K562 (cell line): ENCODE data around the gene SPATA16. TPM values are rescaled to one million over a fixed set of nuclear protein-coding genes. Genes with fewer than 3 reads are reported as not detected.
A peak's percentile ranks its signal among the peaks of the same experiment; 100 is the strongest.

Experiments used
- CBX3 ChIP-seq, 2 experiments: IDR thresholded peaks; 1 replicate in 1 of 2; 2 replicates in 1 of 2; pipeline ENCODE4 v1.6.1; 2012; ENCODE audit warnings: inconsistent platforms in 2 of 2, low read length in 2 of 2, borderline replicate concordance in 1 of 2, control low read depth in 1 of 2
- CHAMP1 ChIP-seq: fragments of 450-650 bp; IDR thresholded peaks from 2 replicates; pipeline ENCODE4 v1.6.1; 2016; ENCODE audit warnings: mild to moderate bottlenecking
- ELF1 ChIP-seq: fragments of 200-800 bp; sonication (Bioruptor generic); IDR thresholded peaks from 2 replicates; pipeline ENCODE4 v1.6.1; 2016; ENCODE audit warnings: missing genetic modification characterization, missing compliant biosample characterization
- FOXJ3 ChIP-seq: sonication (generic); formaldehyde crosslinking; IDR thresholded peaks from 2 replicates; pipeline ENCODE4 v1.4.0; 2020; ENCODE audit warnings: mild to moderate bottlenecking, missing genetic modification reagents
- GTF2E2 ChIP-seq: fragments of 200-800 bp; sonication (Bioruptor generic); IDR thresholded peaks from 2 replicates; pipeline ENCODE4 v1.6.1; 2016; ENCODE audit warnings: missing genetic modification characterization, missing compliant biosample characterization
- MAFG ChIP-seq: fragments of 450-650 bp; conservative IDR thresholded peaks from 2 replicates; pipeline ENCODE4 v1.6.1; 2016; ENCODE audit warnings: missing genetic modification characterization, missing compliant biosample characterization
- MCM3 ChIP-seq: fragments of 450-650 bp; IDR thresholded peaks from 2 replicates; pipeline ENCODE4 v1.6.1; 2016
- NCOA4 ChIP-seq: fragments of 450-650 bp; IDR thresholded peaks from 2 replicates; pipeline ENCODE4 v1.6.1; 2018; ENCODE audit warnings: mild to moderate bottlenecking; ENCODE audit not compliant: partially characterized antibody
- NFIX ChIP-seq: fragments of 250-450 bp; sonication (Bioruptor Pico); IDR thresholded peaks from 2 replicates; pipeline ENCODE4 v1.4.0; 2020; ENCODE audit warnings: low read depth, mild to moderate bottlenecking, moderate library complexity
- PCBP1 ChIP-seq: fragments of 200-400 bp; formaldehyde crosslinking; IDR thresholded peaks from 2 replicates; pipeline ENCODE4 v1.6.1; 2018; ENCODE audit warnings: mild to moderate bottlenecking, low read depth, low read length; ENCODE audit not compliant: poor library complexity, severe bottlenecking
- SMAD3 ChIP-seq: fragments of 450-650 bp; formaldehyde crosslinking; conservative IDR thresholded peaks from 2 replicates; pipeline ENCODE4 v1.4.0; 2020; ENCODE audit warnings: mild to moderate bottlenecking
- TRIM24 ChIP-seq, 2 experiments: fragments of 450-650 bp; IDR thresholded peaks; 2 replicates each; pipeline ENCODE4 v1.6.1; 2016
- TRIM28 ChIP-seq: fragments of 450-650 bp; IDR thresholded peaks from 2 replicates; pipeline ENCODE4 v1.6.1; 2017
- polyA plus RNA-seq, 8 experiments: library from polyadenylated mRNA; depleted of rRNA in 4 of 8; stranded (reverse) in 5 of 8; unstranded in 3 of 8; fragments of >200 nt; fragmentation: Nextera tagmentation in 2 of 8; fragmentation: Illumina TruSeq in 1 of 8; extraction: Ambion mirVana in 2 of 8; extraction: Trizol in 1 of 8; gene quantifications; 2 replicates each; pipeline versions ENCODE4 v1.2.1 to v1.2.3, GENCODE V29; 2011 to 2014; ENCODE audit warnings: inconsistent platforms in 1 of 8, missing spikeins in 1 of 8
- total RNA-seq, 7 experiments: library from RNA; depleted of rRNA in 6 of 7; stranded (reverse); fragments of >200 nt in 6 of 7; fragmentation: Illumina TruSeq in 2 of 7; extraction: Trizol in 2 of 7; gene quantifications; 2 replicates each; pipeline versions ENCODE4 v1.2.1 to v1.2.3, GENCODE V29; 2011 to 2021; ENCODE audit warnings: low replicate concordance in 1 of 7

Gene SPATA16
- total and polyA plus RNA-seq, 9 of the 15 experiments (the other 6 are each of a cell fraction or from before 2014, with no cell fraction given) = not detected

- TF ChIP-seq ELF1 (tag) (no peak), CBX3 (IDR thresholded peaks at IDR 0.05; ENCODE audit: borderline replicate concordance in 1 of 2, low read length in 2 of 2) (peak in 1 of 2 experiments; percentile 75; a peak in 2 of 3 replicates), GTF2E2 (tag) (no peak), MAFG (tag) (no peak), FOXJ3 (CRISPR knock-in tag) (no peak), TRIM24 (IDR thresholded peaks at IDR 0.05) (peak; percentile 37 to 57; a peak in 1 of 4 replicates), TRIM28 (peak; percentile 32; the same call in 1 of the 2 replicates), NCOA4 (no peak), SMAD3 (CRISPR knock-in tag) (no peak), CHAMP1 (0 out of 2 replicates have a peak, but pooled peaks have one; percentile 52), MCM3 (no peak), PCBP1 (no peak), NFIX (CRISPR knock-in tag) (no peak)
Measured at GRCh38 chr3:173043757-173044156, 97.3 kb downstream of the SPATA16 start (continued).
